GM12864 (cell line): ENCODE results near the gene CCL7.

ENCODE experiments used
- DNase-seq: peaks from one replicate; pipeline ENCODE4 v3.0.0-alpha.2; 2011; ENCODE audit warnings: low read depth
- H3K4me3 ChIP-seq: 2 replicates; pipeline ENCODE4 v1.5.1; 2011; ENCODE audit warnings: mild to moderate bottlenecking, low read depth, low read length, control low read depth
- TF ChIP-seq, protein P1 (sequence below): IDR thresholded peaks from 2 replicates; pipeline ENCODE4 v1.5.1; 2011; ENCODE audit warnings: low read depth, mild to moderate bottlenecking, moderate library complexity, low read length, control low read depth, inconsistent platforms; ENCODE audit errors: missing control alignments

Gene CCL7

GRCh38 chr17:34276826-34277225 is 6.8 kb downstream of the CCL7 start:
- TF ChIP-seq, protein P1, sequence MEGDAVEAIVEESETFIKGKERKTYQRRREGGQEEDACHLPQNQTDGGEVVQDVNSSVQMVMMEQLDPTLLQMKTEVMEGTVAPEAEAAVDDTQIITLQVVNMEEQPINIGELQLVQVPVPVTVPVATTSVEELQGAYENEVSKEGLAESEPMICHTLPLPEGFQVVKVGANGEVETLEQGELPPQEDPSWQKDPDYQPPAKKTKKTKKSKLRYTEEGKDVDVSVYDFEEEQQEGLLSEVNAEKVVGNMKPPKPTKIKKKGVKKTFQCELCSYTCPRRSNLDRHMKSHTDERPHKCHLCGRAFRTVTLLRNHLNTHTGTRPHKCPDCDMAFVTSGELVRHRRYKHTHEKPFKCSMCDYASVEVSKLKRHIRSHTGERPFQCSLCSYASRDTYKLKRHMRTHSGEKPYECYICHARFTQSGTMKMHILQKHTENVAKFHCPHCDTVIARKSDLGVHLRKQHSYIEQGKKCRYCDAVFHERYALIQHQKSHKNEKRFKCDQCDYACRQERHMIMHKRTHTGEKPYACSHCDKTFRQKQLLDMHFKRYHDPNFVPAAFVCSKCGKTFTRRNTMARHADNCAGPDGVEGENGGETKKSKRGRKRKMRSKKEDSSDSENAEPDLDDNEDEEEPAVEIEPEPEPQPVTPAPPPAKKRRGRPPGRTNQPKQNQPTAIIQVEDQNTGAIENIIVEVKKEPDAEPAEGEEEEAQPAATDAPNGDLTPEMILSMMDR, result no peak
- H3K4me3 ChIP-seq, result no peak overlapping the region
- DNase-seq, result no peak

- no peak overlapping the region for H3K4me3 ChIP-seq
- TF ChIP-seq, protein P1, result no peak
- no peak for DNase-seq
Measured at GRCh38 chr17:34283571-34283970, 13.6 kb downstream of the CCL7 start.

DNA sequence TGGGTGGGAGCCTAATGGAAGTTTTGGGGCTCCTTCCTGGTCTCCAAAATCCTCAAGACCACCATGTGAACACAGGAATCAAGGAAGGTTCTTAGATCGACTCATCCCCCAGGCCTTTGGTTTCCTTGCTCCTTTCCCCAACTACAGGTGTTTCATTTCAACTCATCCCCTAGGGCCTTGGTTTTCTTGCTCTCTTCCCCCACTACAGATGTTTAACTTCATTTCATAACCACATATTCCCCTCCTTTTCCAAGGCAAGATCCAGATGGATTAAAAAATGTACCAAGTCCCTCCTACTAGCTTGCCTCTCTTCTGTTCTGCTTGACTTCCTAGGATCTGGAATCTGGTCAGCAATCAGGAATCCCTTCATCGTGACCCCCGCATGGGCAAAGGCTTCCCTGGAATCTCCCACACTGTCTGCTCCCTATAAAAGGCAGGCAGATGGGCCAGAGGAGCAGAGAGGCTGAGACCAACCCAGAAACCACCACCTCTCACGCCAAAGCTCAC is 15.3 kb downstream of the CCL7 start, which contains the start of gene CCL11:
CCL11 (plus strand) TSS at position 457 of the 507 bp plus-strand sequence. CDS start 67 bp downstream, outside the sequence.
- H3K4me3 ChIP-seq, result no peak within 1 kb of the TSS
- TF ChIP-seq, protein P1, result no peak
- no peak for DNase-seq

DNA sequence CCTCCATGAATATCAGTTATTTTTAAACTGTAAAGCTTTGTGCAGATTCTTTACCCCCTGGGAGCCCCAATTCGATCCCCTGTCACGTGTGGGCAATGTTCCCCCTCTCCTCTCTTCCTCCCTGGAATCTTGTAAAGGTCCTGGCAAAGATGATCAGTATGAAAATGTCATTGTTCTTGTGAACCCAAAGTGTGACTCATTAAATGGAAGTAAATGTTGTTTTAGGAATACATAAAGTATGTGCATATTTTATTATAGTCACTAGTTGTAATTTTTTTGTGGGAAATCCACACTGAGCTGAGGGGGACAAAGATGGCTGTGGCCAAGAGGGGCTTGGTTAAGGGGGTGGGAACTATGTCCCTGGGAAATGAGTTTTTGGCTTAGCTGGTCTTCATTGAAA is 17.9 kb downstream of the CCL7 start:
- no peak overlapping the region for H3K4me3 ChIP-seq
- TF ChIP-seq, protein P1, result no peak
- DNase-seq, result no peak

GRCh38 chr17:34290586-34290985 is 20.6 kb downstream of the CCL7 start:
- no peak overlapping the region for H3K4me3 ChIP-seq
- DNase-seq, result no peak
- TF ChIP-seq, protein P1, result no peak

GRCh38 chr17:34291721-34292348 is 21.8 kb downstream of the CCL7 start:
- H3K4me3 ChIP-seq, result no peak overlapping the region
- TF ChIP-seq, protein P1, result no peak
- DNase-seq, result no peak

- TF ChIP-seq, protein P1, result no peak
- no peak for DNase-seq
- H3K4me3 ChIP-seq, result no peak overlapping the region
Measured at GRCh38 chr17:34299027-34299426, 29.0 kb downstream of the CCL7 start.
